GM12891 (cell line): Measurements from ENCODE around the gene DENND2D.

Experiments used
- POLR2A ChIP-seq: IDR thresholded peaks from 2 replicates; pipeline ENCODE4 v1.6.1; 2011; ENCODE audit warnings: low read depth, low read length, control low read depth
- POLR2AphosphoS5 ChIP-seq: IDR thresholded peaks from 2 replicates; pipeline ENCODE4 v1.6.1; 2011; ENCODE audit warnings: low read depth, low read length, control low read depth
- TAF1 ChIP-seq: IDR thresholded peaks from 2 replicates; pipeline ENCODE4 v1.6.1; 2011; ENCODE audit warnings: low read depth, low read length, control low read depth

DNA sequence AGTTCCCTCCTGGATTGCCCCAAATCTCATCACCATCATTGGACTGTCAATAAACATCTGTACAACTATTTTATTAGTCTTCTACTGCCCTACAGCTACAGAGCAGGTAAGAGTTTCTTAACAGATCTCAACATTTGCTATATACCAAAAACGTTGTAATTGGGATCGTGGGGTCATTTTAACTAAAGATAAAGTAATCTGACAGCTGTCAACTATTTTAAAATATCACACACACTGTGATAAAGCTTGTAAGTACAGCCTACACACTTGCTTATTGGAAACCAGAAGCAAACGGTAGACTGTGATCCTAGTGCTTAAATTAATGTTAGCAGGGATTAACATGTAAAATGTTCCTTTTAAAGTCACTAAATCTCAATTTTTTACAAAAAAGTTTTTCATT, 52.5 kb downstream of the DENND2D start:
- TF ChIP-seq POLR2A (no peak), POLR2AphosphoS5 (no peak), TAF1 (no peak)
